Right lobe of liver (tissue), 6 donors: ENCODE measurements around the gene ALK. TPM values are rescaled to one million over a fixed set of nuclear protein-coding genes. Genes with fewer than 3 reads are reported as not detected.

Experiments used
- ATAC-seq, 4 donors: fragments of 200-7000 bp; cut with Tn5 transposase; one replicate each; pipeline ENCODE4 v1.9.1; 2020; ENCODE audit warnings: mild to moderate bottlenecking in 4 of 4, moderate library complexity in 4 of 4
- DNase-seq, 3 donors: peaks; one replicate each; pipeline ENCODE4 v3.0.0-alpha.2; 2020
- H3K27ac ChIP-seq, 3 donors: fragments of 200-600 bp; one replicate each; pipeline ENCODE4 v1.8.0; 2022
- H3K27me3 ChIP-seq, 2 donors: fragments of 200-600 bp; one replicate each; pipeline ENCODE4 v1.8.0; 2022
- H3K36me3 ChIP-seq, 4 donors: fragments of 200-600 bp; sonication (generic) in 1 of 4; one replicate each; pipeline versions ENCODE4 v1.5.1 to v1.8.0; 2017 to 2022; ENCODE audit warnings: control low read depth in 1 of 4
- H3K4me1 ChIP-seq, 4 donors: fragments of 200-600 bp; sonication (generic) in 1 of 4; one replicate each; pipeline versions ENCODE4 v1.5.1 to v1.8.0; 2017 to 2022; ENCODE audit warnings: control low read depth in 1 of 4
- H3K4me3 ChIP-seq, 3 donors: fragments of 200-600 bp; one replicate each; pipeline ENCODE4 v1.8.0; 2022
- H3K9me3 ChIP-seq, 4 donors: fragments of 200-600 bp; sonication (generic) in 1 of 4; one replicate each; pipeline versions ENCODE4 v1.5.1 to v1.8.0; 2017 to 2022; ENCODE audit warnings: control low read depth in 1 of 4
- POLR2A ChIP-seq: fragments of 450-650 bp; IDR thresholded peaks from one replicate; pipeline ENCODE4 v1.6.1; 2017; ENCODE audit warnings: antibody characterized with exemption, mild to moderate bottlenecking
- WGBS: methylation state at CpG from one replicate; pipeline ENCODE4 v1.1.6; 2018; ENCODE audit warnings: low coverage, low lambda C conversion rate; ENCODE audit not compliant: insufficient coverage; ENCODE audit errors: missing lambda C conversion rate; 5-methylcytosine and 5-hydroxymethylcytosine counted together
- intact Hi-C, 2 donors: fragments of 100-400 bp; cut with DNase I; formaldehyde crosslinking; loops; one replicate each; pipeline versions ENCODE4 v1.11.2 to v1.14.1; 2022
- total RNA-seq, 6 experiments: library from RNA; depleted of rRNA in 2 of 6; stranded (reverse); fragments of >200 nt in 2 of 6; fragmentation: NEBNext Ultra II Directional in 3 of 6; extraction: Animal tissue kit (Norgen Biotek cat#: 25700) in 3 of 6; gene quantifications; one replicate each; pipeline versions ENCODE4 v1.1.0 to v1.2.4, GENCODE V29; 2016 to 2023
- TF ChIP-seq, protein P1 (sequence below), 4 donors: fragments of 200-600 bp in 3 of 4; fragments of 450-650 bp in 1 of 4; IDR thresholded peaks; one replicate each; pipeline versions ENCODE4 v1.5.1 to v1.8.0; 2016 to 2022; ENCODE audit warnings: antibody characterized with exemption in 4 of 4, mild to moderate bottlenecking in 2 of 4
- donor health status: DM: no; HTN: yes; CAD: no.
- donor health status: DM: no; HTN: no; CAD: no.
- donor health status: DM: no; HTN: no; CAD: no.
- donor health status: DM: no; HTN: yes; CAD: no.
- donor health status: DM: no; HTN: yes; CAD: no.

Gene ALK
- total RNA-seq, 6 experiments from 2014 or later: 0.04 to 0.06 TPM; not detected in 4

DNA sequence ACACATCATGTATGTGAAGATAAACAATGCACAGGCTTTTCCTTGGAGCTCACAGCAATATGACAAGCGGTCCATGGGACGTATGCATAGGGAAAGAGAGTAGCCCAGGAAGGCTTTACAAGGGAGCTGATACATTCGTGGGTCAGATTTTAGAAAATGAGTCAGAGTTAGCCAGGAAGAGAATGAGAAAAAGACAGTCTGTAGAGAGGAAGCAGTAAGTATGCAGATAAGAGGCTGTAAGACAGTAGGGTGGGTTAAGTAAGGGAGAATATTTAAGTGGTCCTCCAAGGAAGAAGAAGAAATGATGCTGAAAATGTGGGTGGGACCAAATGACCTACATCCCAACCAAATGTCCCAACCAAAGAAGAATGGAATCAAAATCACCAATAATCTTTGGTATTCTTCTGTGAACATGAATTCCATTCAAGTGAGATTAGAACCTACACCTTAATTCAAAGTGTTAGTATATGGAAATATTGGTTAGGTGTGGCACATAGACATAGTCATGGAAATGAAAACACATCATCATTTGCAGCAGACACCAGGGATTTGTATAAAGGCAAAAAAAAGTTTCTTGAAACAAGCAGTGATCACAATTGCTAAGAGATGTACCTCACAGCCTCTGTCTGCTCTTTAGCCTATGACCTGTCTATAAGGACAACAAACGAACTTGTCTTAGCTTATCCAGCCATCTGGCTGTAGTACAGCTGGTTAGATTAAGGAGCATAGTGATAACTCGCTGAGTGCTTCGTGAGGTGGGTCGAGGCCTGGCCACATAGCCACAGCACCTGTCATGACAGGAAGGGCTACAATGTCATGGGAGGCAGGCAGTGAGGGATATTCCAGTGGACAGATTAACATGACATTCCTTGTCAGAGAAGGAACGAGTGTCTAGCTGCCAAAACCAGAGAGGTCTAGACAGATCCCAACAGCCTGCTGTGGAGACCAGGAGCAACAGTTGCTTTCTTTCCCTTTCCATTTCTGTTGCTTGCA is 133.6 kb downstream of the ALK start:
- intact Hi-C loops: no loop called here
- no peak overlapping the region for H3K4me3 ChIP-seq
- TF ChIP-seq, protein P1, sequence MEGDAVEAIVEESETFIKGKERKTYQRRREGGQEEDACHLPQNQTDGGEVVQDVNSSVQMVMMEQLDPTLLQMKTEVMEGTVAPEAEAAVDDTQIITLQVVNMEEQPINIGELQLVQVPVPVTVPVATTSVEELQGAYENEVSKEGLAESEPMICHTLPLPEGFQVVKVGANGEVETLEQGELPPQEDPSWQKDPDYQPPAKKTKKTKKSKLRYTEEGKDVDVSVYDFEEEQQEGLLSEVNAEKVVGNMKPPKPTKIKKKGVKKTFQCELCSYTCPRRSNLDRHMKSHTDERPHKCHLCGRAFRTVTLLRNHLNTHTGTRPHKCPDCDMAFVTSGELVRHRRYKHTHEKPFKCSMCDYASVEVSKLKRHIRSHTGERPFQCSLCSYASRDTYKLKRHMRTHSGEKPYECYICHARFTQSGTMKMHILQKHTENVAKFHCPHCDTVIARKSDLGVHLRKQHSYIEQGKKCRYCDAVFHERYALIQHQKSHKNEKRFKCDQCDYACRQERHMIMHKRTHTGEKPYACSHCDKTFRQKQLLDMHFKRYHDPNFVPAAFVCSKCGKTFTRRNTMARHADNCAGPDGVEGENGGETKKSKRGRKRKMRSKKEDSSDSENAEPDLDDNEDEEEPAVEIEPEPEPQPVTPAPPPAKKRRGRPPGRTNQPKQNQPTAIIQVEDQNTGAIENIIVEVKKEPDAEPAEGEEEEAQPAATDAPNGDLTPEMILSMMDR (IDR thresholded peaks at IDR 0.05): no peak
- no peak for TF ChIP-seq POLR2A
- ATAC-seq (no peak), DNase-seq (no peak)
- 59% methylated on average over 5 of the region's 8 CpGs for WGBS
- H3K4me1 ChIP-seq: no peaks in the 10 kb centered on the region
- H3K27me3 ChIP-seq: no peaks in the 10 kb centered on the region
- H3K36me3 ChIP-seq: no peaks in the 10 kb centered on the region
- H3K27ac ChIP-seq: no peak overlapping the region
- H3K9me3 ChIP-seq: no peaks in the 10 kb centered on the region

DNA sequence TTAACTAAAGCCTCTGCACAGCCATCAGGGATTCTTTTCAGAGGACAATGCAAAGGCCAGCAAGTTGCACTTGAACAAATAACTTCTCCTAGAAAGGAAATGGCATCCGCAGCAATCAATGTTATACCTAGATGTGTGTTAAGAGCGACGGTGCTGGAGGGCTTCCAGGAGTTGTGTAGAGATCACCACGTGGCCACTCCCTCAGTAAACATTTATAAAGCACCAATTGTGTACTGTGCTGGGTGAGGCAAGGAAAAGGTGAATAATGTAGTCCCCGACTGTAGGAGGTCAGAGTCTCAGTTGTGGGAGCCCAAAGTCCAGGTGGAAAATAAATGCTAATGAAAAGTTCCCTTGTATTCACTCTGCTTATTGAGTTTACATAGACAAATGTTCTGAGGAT is 135.0 kb downstream of the ALK start:
- no peak for TF ChIP-seq POLR2A
- TF ChIP-seq, protein P1 (IDR thresholded peaks at IDR 0.05): no peak
- H3K36me3 ChIP-seq: no peaks in the 10 kb centered on the region
- no peaks in the 10 kb centered on the region for H3K4me1 ChIP-seq
- no peak overlapping the region for H3K27ac ChIP-seq
- H3K9me3 ChIP-seq: no peaks in the 10 kb centered on the region
- no peak overlapping the region for H3K4me3 ChIP-seq
- 46% methylated on average over 4 of the region's 5 CpGs for WGBS
- H3K27me3 ChIP-seq: no peaks in the 10 kb centered on the region
- ATAC-seq (no peak), DNase-seq (no peak)
- intact Hi-C loops: no loop called here

DNA sequence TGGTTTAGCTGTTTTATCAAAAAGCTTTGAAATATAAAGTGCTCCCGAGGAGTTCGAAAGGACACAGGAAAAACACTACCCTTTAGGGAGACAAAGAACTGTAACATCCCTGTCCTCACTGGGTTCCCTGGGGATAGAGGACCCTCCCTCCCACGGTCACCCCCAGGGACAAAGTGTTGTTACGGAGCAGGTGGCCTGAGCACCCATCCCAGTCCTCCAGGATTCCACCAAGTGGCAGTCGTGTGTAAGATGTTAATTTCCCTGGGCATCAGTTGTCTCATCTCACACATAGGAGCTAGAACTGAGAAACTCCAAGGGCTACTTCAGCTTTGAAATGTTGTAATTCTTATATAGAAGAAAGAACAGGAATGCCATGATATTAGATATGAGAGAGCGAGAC is 137.7 kb downstream of the ALK start:
- intact Hi-C loops: no loop called here
- Histone ChIP-seq H3K4me3 (no peak overlapping the region), H3K27ac (no peak overlapping the region), H3K4me1 (no peaks in the 10 kb centered on the region), H3K9me3 (no peaks in the 10 kb centered on the region), H3K27me3 (no peaks in the 10 kb centered on the region), H3K36me3 (no peaks in the 10 kb centered on the region)
- ATAC-seq (no peak), DNase-seq (no peak)
- WGBS: 89% methylated on average over 4 of the region's 6 CpGs
- TF ChIP-seq, protein P1 (IDR thresholded peaks at IDR 0.05): no peak
- TF ChIP-seq POLR2A: no peak

DNA sequence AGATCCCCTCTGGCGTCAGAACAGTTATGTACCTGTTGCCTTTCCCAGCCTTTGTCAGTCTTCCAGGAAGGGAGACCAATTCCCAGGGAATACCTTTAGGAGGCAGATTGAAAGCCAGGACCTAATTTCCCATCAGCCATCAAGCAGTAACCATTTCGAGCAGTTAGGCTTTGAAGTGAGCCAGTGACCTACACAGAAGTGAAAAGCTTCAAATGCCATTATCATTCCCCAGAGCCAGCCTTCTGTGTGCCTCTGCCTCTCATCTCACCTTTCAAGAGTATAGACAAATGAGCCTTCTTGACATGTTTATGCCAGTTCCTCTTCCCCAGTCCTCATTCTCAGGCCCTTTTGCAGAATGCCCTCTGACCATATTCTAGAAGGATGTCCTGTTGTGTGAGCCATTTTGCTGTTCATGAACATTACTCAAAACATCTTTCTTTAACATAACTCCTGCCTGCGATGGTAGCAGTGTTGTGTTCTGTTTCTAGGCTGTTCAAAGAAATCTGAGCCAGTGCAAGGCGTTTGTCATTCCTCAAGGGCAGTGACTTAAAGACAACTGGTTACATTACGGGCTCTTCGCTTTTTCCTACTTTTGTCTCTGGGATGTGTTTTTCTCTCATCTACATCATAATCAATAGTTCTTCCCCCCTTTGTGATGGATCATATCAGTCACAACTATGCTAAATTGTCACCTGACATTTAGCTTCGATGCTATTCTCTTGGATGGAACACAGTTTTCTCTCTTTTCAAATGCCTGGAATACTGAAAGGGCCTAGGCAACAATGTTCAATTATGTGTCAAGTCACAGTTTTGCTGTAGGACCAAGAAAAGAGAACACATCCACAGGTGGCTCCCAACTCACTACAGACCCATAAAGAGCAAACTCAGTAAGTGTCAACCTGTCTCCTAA is 138.6 kb downstream of the ALK start:
- Histone ChIP-seq H3K4me3 (no peak overlapping the region), H3K36me3 (no peaks in the 10 kb centered on the region), H3K27me3 (no peaks in the 10 kb centered on the region), H3K9me3 (no peaks in the 10 kb centered on the region), H3K27ac (no peak overlapping the region), H3K4me1 (no peaks in the 10 kb centered on the region)
- TF ChIP-seq POLR2A: no peak
- TF ChIP-seq, protein P1 (IDR thresholded peaks at IDR 0.05): no peak
- intact Hi-C loops: no loop called here
- 60% methylated on average over 7 of the region's 7 CpGs for WGBS
- no peak for ATAC-seq
- DNase-seq: no peak
